GM12878 (cell line): Measurements from ENCODE around the gene GABRB3. TPM values are rescaled to one million over a fixed set of nuclear protein-coding genes. Genes with fewer than 3 reads are reported as not detected.

Experiments used
- ATAC-seq: fragments of 200-7000 bp; cut with Tn5 transposase; 3 replicates; pipeline ENCODE4 v1.9.1; 2020; ENCODE audit warnings: mild to moderate bottlenecking, moderate library complexity
- BruUV-seq: library from RNA; stranded (reverse); fragments of 400-500 nt; replicated peaks from 2 replicates; lab custom pipeline; 2021; lab: Mats Ljungman, UMichigan
- CTCF ChIA-PET: fragments of 300-600 bp; sonication (Branson Sonifier 250); formaldehyde crosslinking; extraction: SDS; loops from one replicate; lab custom pipeline; 2021; ENCODE audit warnings: inconsistent platforms; lab: Yijun Ruan, JAX
- POLR2A ChIA-PET: fragments of 350-600 bp; formaldehyde crosslinking; extraction: SDS; loops from one replicate; lab custom pipeline; 2021; ENCODE audit warnings: inconsistent platforms; lab: Charles Lee
- RAD21 ChIA-PET: fragments of 300-600 bp; sonication (Branson Sonifier 250); formaldehyde crosslinking; loops from one replicate; lab custom pipeline; 2023; ENCODE audit warnings: antibody characterized with exemption; ENCODE audit not compliant: unreplicated experiment; lab: Charles Lee
- SMC1A ChIA-PET: fragments of 300-600 bp; sonication (Branson Sonifier 250); formaldehyde crosslinking; loops from one replicate; lab custom pipeline; 2023; ENCODE audit not compliant: unreplicated experiment, uncharacterized antibody; lab: Charles Lee
- DNase-seq: peaks from one replicate; pipeline ENCODE4 v3.0.0-alpha.2; 2011; ENCODE audit warnings: low read depth, low spot score
- FAIRE-seq: peaks from 3 replicates; lab custom pipeline; 2011; peaks lifted over from hg19 to GRCh38; lab: Jason Lieb, UNC
- H2AFZ ChIP-seq: 2 replicates; pipeline ENCODE4 v1.6.0; 2011; ENCODE audit warnings: low read depth, low read length, control low read depth; ENCODE audit not compliant: control insufficient read depth
- H3K27ac ChIP-seq: 2 replicates; pipeline ENCODE4 v1.5.1; 2011; ENCODE audit warnings: control low read depth; ENCODE audit not compliant: control insufficient read depth, insufficient read depth
- H3K27me3 ChIP-seq, 2 experiments: replicated peaks in 1 of 2; 2 replicates each; pipeline versions ENCODE4 v1.6.0 to v1.6.1; 2011; ENCODE audit warnings: low read length in 1 of 2; ENCODE audit not compliant: control insufficient read depth in 2 of 2, insufficient read depth in 2 of 2
- H3K36me3 ChIP-seq, 2 experiments: 2 replicates each; pipeline ENCODE4 v1.5.1; 2011; ENCODE audit warnings: low read length in 1 of 2; ENCODE audit not compliant: control insufficient read depth in 2 of 2, insufficient read depth in 2 of 2
- H3K4me1 ChIP-seq: 2 replicates; pipeline ENCODE4 v1.6.1; 2011; ENCODE audit warnings: mild to moderate bottlenecking, low read length, moderate library complexity, mixed read lengths; ENCODE audit not compliant: control insufficient read depth, insufficient read depth
- H3K4me2 ChIP-seq: 2 replicates; pipeline ENCODE4 v1.6.0; 2011; ENCODE audit warnings: control low read depth; ENCODE audit not compliant: control insufficient read depth, insufficient read depth
- H3K4me3 ChIP-seq: fragments of 200-600 bp; sonication (generic); 2 replicates; pipeline ENCODE4 v1.5.1; 2016
- H3K79me2 ChIP-seq: 2 replicates; pipeline ENCODE4 v1.6.0; 2011; ENCODE audit warnings: low read length; ENCODE audit not compliant: control insufficient read depth, insufficient read depth
- H3K9ac ChIP-seq: 2 replicates; pipeline ENCODE4 v1.8.0; 2011; ENCODE audit warnings: low read length, control low read depth, mixed read lengths; ENCODE audit not compliant: control insufficient read depth, insufficient read depth
- H3K9me3 ChIP-seq: replicated peaks from 3 replicates; pipeline ENCODE4 v1.5.1; 2011; ENCODE audit warnings: mild to moderate bottlenecking, low read length; ENCODE audit not compliant: control insufficient read depth, insufficient read depth
- H4K20me1 ChIP-seq: 2 replicates; pipeline ENCODE4 v1.6.0; 2011; ENCODE audit not compliant: control insufficient read depth, insufficient read depth
- ATF3 ChIP-seq: IDR thresholded peaks from 2 replicates; pipeline ENCODE4 v1.6.1; 2011; ENCODE audit warnings: low read depth, mild to moderate bottlenecking, low read length, moderate library complexity, borderline replicate concordance; ENCODE audit errors: extremely low read depth
- CBX3 ChIP-seq: fragments of 200-600 bp; sonication (generic); IDR thresholded peaks from 2 replicates; pipeline ENCODE4 v1.6.1; 2016; ENCODE audit warnings: low read depth, borderline replicate concordance
- RAD21 ChIP-seq: IDR thresholded peaks from 2 replicates; pipeline ENCODE4 v1.6.1; 2011; ENCODE audit warnings: mild to moderate bottlenecking, low read depth, low read length, moderate library complexity; ENCODE audit not compliant: insufficient read depth
- RELA ChIP-seq: fragments of 450-650 bp; IDR thresholded peaks from 2 replicates; pipeline ENCODE4 v1.8.0; 2014; ENCODE audit warnings: borderline replicate concordance; ENCODE audit not compliant: partially characterized antibody
- STAT1 ChIP-seq: fragments of 450-650 bp; conservative IDR thresholded peaks from 2 replicates; pipeline ENCODE4 v1.6.1; 2014; ENCODE audit warnings: antibody characterized with exemption, mild to moderate bottlenecking
- WGBS: methylation state at CpG from one replicate; pipeline ENCODE4 v1.1.6; 2016; ENCODE audit warnings: low lambda C conversion rate; ENCODE audit not compliant: insufficient replicate concordance, insufficient coverage; ENCODE audit errors: missing lambda C conversion rate; 5-methylcytosine and 5-hydroxymethylcytosine counted together
- in situ Hi-C: fragments of 300-500 bp; cut with MboI; formaldehyde crosslinking; loops from 9 replicates; pipeline ENCODE4 v1.14.3; 2018; ENCODE audit warnings: mixed read lengths
- intact Hi-C: fragments of 100-400 bp; cut with micrococcal nuclease; formaldehyde crosslinking; loops from one replicate; pipeline ENCODE4 v1.14.2; 2022; ENCODE audit not compliant: unreplicated experiment
- polyA plus RNA-seq, 11 experiments: library from polyadenylated mRNA; depleted of rRNA in 4 of 11; unstranded in 6 of 11; stranded (reverse) in 5 of 11; fragments of >200 nt; fragmentation: Nextera tagmentation in 4 of 11; fragmentation: Illumina TruSeq in 1 of 11; extraction: Ambion mirVana in 4 of 11; extraction: Trizol in 1 of 11; gene quantifications; 1 replicate in 1 of 11; 2 replicates in 10 of 11; pipeline versions ENCODE4 v1.2.1 to v1.2.3, GENCODE V29; 2011 to 2016; ENCODE audit warnings: inconsistent platforms in 2 of 11, missing spikeins in 2 of 11, low read depth in 1 of 11
- total RNA-seq, 4 experiments: library from RNA; depleted of rRNA in 3 of 4; stranded (reverse); fragments of >200 nt in 3 of 4; fragmentation: Illumina TruSeq in 1 of 4; extraction: Trizol in 1 of 4; gene quantifications; 2 replicates each; pipeline versions ENCODE4 v1.2.1 to v1.2.3, GENCODE V29; 2013 to 2021
- TF ChIP-seq, protein P1 (sequence below): fragments of 450-650 bp; formaldehyde crosslinking; IDR thresholded peaks from 2 replicates; pipeline ENCODE4 v1.5.0; 2022; ENCODE audit warnings: mild to moderate bottlenecking, missing genetic modification characterization

GABRB3 gene
- total and polyA plus RNA-seq, 10 of the 15 experiments (the other 5 are each of a cell fraction or from before 2014, with no cell fraction given) = 0.05 to 0.08 (median 0.05) TPM; not detected in 7

DNA sequence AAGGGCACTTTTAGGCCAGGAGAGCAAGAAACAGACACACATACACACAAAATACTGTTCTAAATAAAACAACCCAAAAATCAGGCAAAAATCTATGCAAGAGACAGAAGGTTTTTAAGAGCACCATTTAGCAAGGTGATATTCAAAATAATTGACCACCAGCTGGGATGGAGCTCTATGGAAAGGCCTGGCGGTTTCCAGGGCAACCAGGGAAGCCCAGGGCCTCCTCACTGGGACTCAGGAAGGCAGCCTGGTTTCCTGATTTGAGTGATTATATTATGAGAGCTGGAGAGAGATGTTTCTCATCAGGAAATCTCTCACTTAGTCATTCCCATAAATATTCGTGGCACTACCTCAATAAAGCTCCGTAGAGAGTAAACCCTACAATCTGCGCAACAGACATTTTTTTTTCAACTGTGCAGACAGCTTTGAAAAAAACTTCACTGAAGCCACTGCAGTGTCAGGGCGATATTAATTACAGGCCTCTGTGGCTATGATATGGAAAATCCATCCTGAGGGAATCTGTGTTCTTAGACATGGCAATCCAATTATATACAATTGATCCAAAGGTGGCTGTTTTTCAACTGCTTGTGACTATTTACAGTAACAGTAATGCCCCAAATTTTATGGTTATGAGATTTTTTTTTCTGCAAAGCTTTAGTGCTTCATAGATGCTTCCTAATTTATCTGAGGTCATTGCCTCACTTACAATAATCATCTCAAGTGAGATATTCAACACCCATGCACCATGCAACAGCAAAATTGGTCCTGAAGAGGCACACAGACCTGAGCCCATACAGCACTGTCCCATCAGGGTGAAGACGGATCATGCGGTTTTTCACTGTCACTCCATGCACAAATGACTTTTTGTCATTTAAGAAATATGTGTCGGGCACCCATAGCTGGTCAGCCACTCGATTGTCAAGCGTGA is 152.1 kb downstream of the GABRB3 start (continued):
- TF ChIP-seq, protein P1, sequence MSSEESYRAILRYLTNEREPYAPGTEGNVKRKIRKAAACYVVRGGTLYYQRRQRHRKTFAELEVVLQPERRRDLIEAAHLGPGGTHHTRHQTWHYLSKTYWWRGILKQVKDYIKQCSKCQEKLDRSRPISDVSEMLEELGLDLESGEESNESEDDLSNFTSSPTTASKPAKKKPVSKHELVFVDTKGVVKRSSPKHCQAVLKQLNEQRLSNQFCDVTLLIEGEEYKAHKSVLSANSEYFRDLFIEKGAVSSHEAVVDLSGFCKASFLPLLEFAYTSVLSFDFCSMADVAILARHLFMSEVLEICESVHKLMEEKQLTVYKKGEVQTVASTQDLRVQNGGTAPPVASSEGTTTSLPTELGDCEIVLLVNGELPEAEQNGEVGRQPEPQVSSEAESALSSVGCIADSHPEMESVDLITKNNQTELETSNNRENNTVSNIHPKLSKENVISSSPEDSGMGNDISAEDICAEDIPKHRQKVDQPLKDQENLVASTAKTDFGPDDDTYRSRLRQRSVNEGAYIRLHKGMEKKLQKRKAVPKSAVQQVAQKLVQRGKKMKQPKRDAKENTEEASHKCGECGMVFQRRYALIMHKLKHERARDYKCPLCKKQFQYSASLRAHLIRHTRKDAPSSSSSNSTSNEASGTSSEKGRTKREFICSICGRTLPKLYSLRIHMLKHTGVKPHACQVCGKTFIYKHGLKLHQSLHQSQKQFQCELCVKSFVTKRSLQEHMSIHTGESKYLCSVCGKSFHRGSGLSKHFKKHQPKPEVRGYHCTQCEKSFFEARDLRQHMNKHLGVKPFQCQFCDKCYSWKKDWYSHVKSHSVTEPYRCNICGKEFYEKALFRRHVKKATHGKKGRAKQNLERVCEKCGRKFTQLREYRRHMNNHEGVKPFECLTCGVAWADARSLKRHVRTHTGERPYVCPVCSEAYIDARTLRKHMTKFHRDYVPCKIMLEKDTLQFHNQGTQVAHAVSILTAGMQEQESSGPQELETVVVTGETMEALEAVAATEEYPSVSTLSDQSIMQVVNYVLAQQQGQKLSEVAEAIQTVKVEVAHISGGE (CRISPR knock-in tag) = no peak
- no peak for TF ChIP-seq RELA
- no peak for TF ChIP-seq CBX3
- TF ChIP-seq STAT1 = no peak

GRCh38 chr15:26615927-26616302 is 157.0 kb downstream of the GABRB3 start:
- DNase-seq (no peak), FAIRE-seq (no peak), ATAC-seq (no peak)
- H3K27ac ChIP-seq = no peak overlapping the region
- no peaks in the 10 kb centered on the region for H3K9me3 ChIP-seq
- no peaks in the 10 kb centered on the region for H4K20me1 ChIP-seq
- H3K27me3 ChIP-seq = no peaks in the 10 kb centered on the region
- no TSS peak for BruUV-seq
- no peaks in the 10 kb centered on the region for H3K4me1 ChIP-seq
- SMC1A ChIA-PET = no interaction called here
- H3K4me2 ChIP-seq = no peak overlapping the region
- POLR2A ChIA-PET = no interaction called here
- no peak overlapping the region for H3K4me3 ChIP-seq
- in situ Hi-C loops = no loop called here
- H3K36me3 ChIP-seq = no peaks in the 10 kb centered on the region
- RAD21 ChIA-PET = no interaction called here
- no peaks in the 10 kb centered on the region for H3K79me2 ChIP-seq
- TF ChIP-seq RAD21 (no peak), ATF3 (no peak)
- WGBS = 14% methylated on average over 3 of the region's 3 CpGs
- H2AFZ ChIP-seq = no peak overlapping the region
- CTCF ChIA-PET = no interaction called here
- intact Hi-C loops = no loop called here
- no peak overlapping the region for H3K9ac ChIP-seq
